Measurements from ENCODE around the gene MXI1. TPM values are rescaled to one million over a fixed set of nuclear protein-coding genes. Genes with fewer than 3 reads are reported as not detected.
"Not testable (repeated sequence)": the region's sequence is repeated elsewhere in the genome, so short reads cannot be mapped to it uniquely, and the experiment has no call there.

The MXI1 gene
- total RNA-seq, 1 experiment from 2014 or later: 11.0 TPM

GRCh38 chr10:110244550-110244949, 37.1 kb downstream of the MXI1 start:
- Mint-ChIP-seq H3K36me3 (ENCODE audit: insufficient read depth, unreplicated experiment) (no peaks in the 10 kb centered on the region), H3K27ac (ENCODE audit: unreplicated experiment) (no peak overlapping the region), H3K27me3 (ENCODE audit: insufficient read depth, unreplicated experiment) (no peaks in the 10 kb centered on the region), H3K4me1 (ENCODE audit: low read depth, unreplicated experiment) (peaks cover 7% of the 10 kb centered on the region), H3K9me3 (ENCODE audit: unreplicated experiment) (no peaks in the 10 kb centered on the region), H3K4me3 (ENCODE audit: unreplicated experiment) (no peak overlapping the region)
- no peaks in the 10 kb centered on the region for H3K9me3 ChIP-seq
- no peaks in the 10 kb centered on the region for H3K27me3 ChIP-seq (replicated peaks; ENCODE audit: control insufficient read depth, insufficient read depth, low read length)
- no peaks in the 10 kb centered on the region for H3K4me1 ChIP-seq
- DNase-seq: no peak
- no TSS peak for BruUV-seq (replicated peaks)
- CTCF ChIA-PET: interaction anchor here (0.5 to 1.0 kb wide), 2 partner anchors 23 to 36 kb away, joined by 3 to 4 read pairs; no protein-coding TSS in a partner anchor
- no peak overlapping the region for H3K4me3 ChIP-seq (ENCODE audit: low read depth, low read length)
- intact Hi-C loops (cut with micrococcal nuclease; ENCODE audit: unreplicated experiment): no loop called here
- POLR2A ChIA-PET: no interaction called here
- H3K36me3 ChIP-seq (ENCODE audit: control insufficient read depth, insufficient read depth, low read length): no peaks in the 10 kb centered on the region; the same call in 1 of the 2 replicates
- no peak for TF ChIP-seq CTCF (IDR thresholded peaks at IDR 0.05; ENCODE audit: insufficient read depth in 1 of 2, low read depth in 1 of 2, low read length in 1 of 2, severe bottlenecking in 1 of 2, unreplicated experiment in 1 of 2)

- H3K27me3 Mint-ChIP-seq (ENCODE audit: insufficient read depth, unreplicated experiment); H3K9me3 ChIP-seq; H3K27me3 ChIP-seq (replicated peaks; ENCODE audit: control insufficient read depth, insufficient read depth, low read length); H3K36me3 ChIP-seq (ENCODE audit: control insufficient read depth, insufficient read depth, low read length); H3K36me3 Mint-ChIP-seq (ENCODE audit: insufficient read depth, unreplicated experiment); CTCF ChIA-PET; H3K4me1 Mint-ChIP-seq (ENCODE audit: low read depth, unreplicated experiment); H3K27ac Mint-ChIP-seq (ENCODE audit: unreplicated experiment); H3K4me3 ChIP-seq (ENCODE audit: low read depth, low read length); BruUV-seq (replicated peaks); H3K4me1 ChIP-seq; H3K4me3 Mint-ChIP-seq (ENCODE audit: unreplicated experiment); intact Hi-C loops (cut with micrococcal nuclease; ENCODE audit: unreplicated experiment); H3K9me3 Mint-ChIP-seq (ENCODE audit: unreplicated experiment); DNase-seq: not testable (repeated sequence)
- POLR2A ChIA-PET: interaction anchor here (0.7 kb wide), 1 partner anchor 39 kb away, joined by 3 read pairs; no protein-coding TSS in a partner anchor
These were observed 40.4 kb downstream of the MXI1 start for GRCh38 chr10:110247833-110248232.

- H3K27me3 Mint-ChIP-seq (ENCODE audit: insufficient read depth, unreplicated experiment); intact Hi-C loops (cut with micrococcal nuclease; ENCODE audit: unreplicated experiment); H3K36me3 Mint-ChIP-seq (ENCODE audit: insufficient read depth, unreplicated experiment); H3K9me3 ChIP-seq; H3K4me3 ChIP-seq (ENCODE audit: low read depth, low read length); POLR2A ChIA-PET; BruUV-seq (replicated peaks); H3K4me3 Mint-ChIP-seq (ENCODE audit: unreplicated experiment); H3K9me3 Mint-ChIP-seq (ENCODE audit: unreplicated experiment); DNase-seq; H3K27me3 ChIP-seq (replicated peaks; ENCODE audit: control insufficient read depth, insufficient read depth, low read length); H3K27ac Mint-ChIP-seq (ENCODE audit: unreplicated experiment); H3K4me1 ChIP-seq; H3K36me3 ChIP-seq (ENCODE audit: control insufficient read depth, insufficient read depth, low read length); CTCF ChIA-PET; H3K4me1 Mint-ChIP-seq (ENCODE audit: low read depth, unreplicated experiment): not testable (repeated sequence)
These were observed 42.1 kb downstream of the MXI1 start for GRCh38 chr10:110249489-110249888.

GRCh38 chr10:110251392-110251791, 44.0 kb downstream of the MXI1 start:
- CTCF ChIA-PET: not testable (repeated sequence)

More at GRCh38 chr10:110251392-110251791, 44.0 kb downstream of the MXI1 start:
- H3K27ac Mint-ChIP-seq (ENCODE audit: unreplicated experiment); H3K9me3 Mint-ChIP-seq (ENCODE audit: unreplicated experiment); H3K36me3 Mint-ChIP-seq (ENCODE audit: insufficient read depth, unreplicated experiment); H3K4me1 ChIP-seq; H3K4me3 Mint-ChIP-seq (ENCODE audit: unreplicated experiment); POLR2A ChIA-PET; H3K4me3 ChIP-seq (ENCODE audit: low read depth, low read length); H3K27me3 ChIP-seq (replicated peaks; ENCODE audit: control insufficient read depth, insufficient read depth, low read length); H3K9me3 ChIP-seq; DNase-seq; H3K36me3 ChIP-seq (ENCODE audit: control insufficient read depth, insufficient read depth, low read length); intact Hi-C loops (cut with micrococcal nuclease; ENCODE audit: unreplicated experiment); H3K27me3 Mint-ChIP-seq (ENCODE audit: insufficient read depth, unreplicated experiment); H3K4me1 Mint-ChIP-seq (ENCODE audit: low read depth, unreplicated experiment); BruUV-seq (replicated peaks): not testable (repeated sequence)

All from Caco-2 (cell line).